Type B pancreatic cell (in vitro differentiated cells): ENCODE data around the gene HNRNPUL2. TPM values are rescaled to one million over a fixed set of nuclear protein-coding genes. Genes with fewer than 3 reads are reported as not detected.

ENCODE experiments used
- DNase-seq: peaks from one replicate; pipeline ENCODE4 v3.0.0; 2021; ENCODE audit warnings: mixed read lengths; ENCODE audit not compliant: unreplicated experiment; ENCODE audit errors: extremely low spot score
- H3K27ac Mint-ChIP-seq: 2 replicates; pipeline ENCODE4 v1.8.0; 2021; ENCODE audit warnings: mild to moderate bottlenecking, mixed read lengths
- H3K27me3 Mint-ChIP-seq: 2 replicates; pipeline ENCODE4 v1.8.0; 2021; ENCODE audit warnings: mixed read lengths
- H3K36me3 Mint-ChIP-seq: 2 replicates; pipeline ENCODE4 v1.8.0; 2021; ENCODE audit warnings: mixed read lengths
- H3K4me1 Mint-ChIP-seq: one replicate; pipeline ENCODE4 v1.8.0; 2021; ENCODE audit warnings: mixed read lengths; ENCODE audit not compliant: unreplicated experiment
- H3K4me3 Mint-ChIP-seq: 2 replicates; pipeline ENCODE4 v1.8.0; 2021; ENCODE audit warnings: mild to moderate bottlenecking, mixed read lengths
- H3K9me3 Mint-ChIP-seq: 2 replicates; pipeline ENCODE4 v1.8.0; 2021; ENCODE audit warnings: mixed read lengths
- CTCF ChIP-seq: fragments of 200-600 bp; sonication (generic); conservative IDR thresholded peaks from 2 replicates; pipeline ENCODE4 v1.5.0; 2021; ENCODE audit warnings: antibody characterized with exemption, mild to moderate bottlenecking
- total RNA-seq: library from RNA; stranded (reverse); gene quantifications from 2 replicates; pipeline ENCODE4 v1.2.1, GENCODE V29; 2021; ENCODE audit warnings: low replicate concordance

Gene HNRNPUL2
- total RNA-seq, 1 donor from 2014 or later, result 63.7 TPM

GRCh38 chr11:62715150-62716130 is 11.8 kb downstream of the HNRNPUL2 start:
- Mint-ChIP-seq H3K27ac (peak overlapping the region; percentile 6), H3K4me1 (peaks cover 21% of the 10 kb centered on the region), H3K27me3 (no peaks in the 10 kb centered on the region), H3K9me3 (no peaks in the 10 kb centered on the region), H3K4me3 (no peak overlapping the region), H3K36me3 (peaks cover 60% of the 10 kb centered on the region)
- no peak for TF ChIP-seq CTCF
- no peak for DNase-seq

- Mint-ChIP-seq H3K27me3 (no peaks in the 10 kb centered on the region), H3K27ac (peak overlapping the region; percentile 97), H3K4me3 (peak overlapping the region; percentile 57), H3K36me3 (peaks cover 50% of the 10 kb centered on the region), H3K4me1 (peaks cover 36% of the 10 kb centered on the region), H3K9me3 (no peaks in the 10 kb centered on the region)
- DNase-seq, result no peak
- TF ChIP-seq CTCF, result no peak
Observed at GRCh38 chr11:62713343-62713742, 13.9 kb downstream of the HNRNPUL2 start.

DNA sequence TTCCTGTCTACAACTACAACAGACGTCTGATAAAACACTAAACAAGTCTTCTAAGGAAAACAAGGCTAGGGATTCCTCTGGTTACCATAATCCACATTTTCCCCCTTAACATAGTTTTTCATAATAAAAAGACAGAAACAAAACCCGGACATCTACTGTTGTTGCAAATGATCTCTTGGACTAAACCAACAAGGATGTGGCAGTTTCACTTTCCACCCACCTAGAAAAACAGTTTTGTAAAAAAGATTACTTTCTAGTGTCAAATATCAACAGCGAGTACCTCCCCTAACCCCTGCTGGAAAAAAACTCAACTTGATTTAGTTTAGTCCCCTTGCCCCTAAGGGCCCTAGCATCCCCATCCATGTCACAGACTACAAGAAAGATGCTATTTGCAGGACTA is 14.4 kb downstream of the HNRNPUL2 start:
- Mint-ChIP-seq H3K27me3 (no peaks in the 10 kb centered on the region), H3K36me3 (peaks cover 45% of the 10 kb centered on the region), H3K27ac (peak overlapping the region; percentile 97), H3K4me1 (peaks cover 35% of the 10 kb centered on the region), H3K4me3 (peak overlapping the region; percentile 6), H3K9me3 (no peaks in the 10 kb centered on the region)
- TF ChIP-seq CTCF, result no peak
- no peak for DNase-seq

DNA sequence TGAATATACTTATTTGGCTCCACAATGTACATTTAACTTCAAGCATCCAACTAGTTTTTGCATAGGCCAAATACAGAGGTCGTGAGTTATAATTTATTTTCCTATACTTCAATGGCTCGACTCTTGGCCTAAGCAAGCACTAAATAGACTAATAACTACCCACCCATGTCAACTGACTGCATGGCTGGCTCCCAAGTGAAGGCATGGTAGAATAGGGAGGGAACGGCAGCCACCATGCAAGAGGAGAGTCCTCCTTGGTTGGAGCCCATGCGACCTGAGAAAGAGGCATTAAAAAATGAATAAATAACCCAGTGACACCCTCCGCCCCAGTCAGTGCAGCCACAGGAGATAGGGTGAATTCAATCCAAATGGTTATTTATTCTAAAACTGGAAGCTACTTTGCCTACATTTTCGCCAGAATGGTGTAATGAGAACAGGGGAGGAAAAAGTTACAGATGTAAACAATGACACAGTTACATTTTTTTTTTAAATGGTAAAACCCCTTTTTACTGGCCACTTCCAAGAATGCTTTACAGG is 14.9 kb downstream of the HNRNPUL2 start:
- Mint-ChIP-seq H3K36me3 (peaks cover 43% of the 10 kb centered on the region), H3K4me3 (peak overlapping the region; percentile 13), H3K9me3 (no peaks in the 10 kb centered on the region), H3K4me1 (peaks cover 36% of the 10 kb centered on the region), H3K27me3 (no peaks in the 10 kb centered on the region), H3K27ac (peak overlapping the region; percentile 97)
- TF ChIP-seq CTCF, result no peak
- DNase-seq, result no peak

DNA sequence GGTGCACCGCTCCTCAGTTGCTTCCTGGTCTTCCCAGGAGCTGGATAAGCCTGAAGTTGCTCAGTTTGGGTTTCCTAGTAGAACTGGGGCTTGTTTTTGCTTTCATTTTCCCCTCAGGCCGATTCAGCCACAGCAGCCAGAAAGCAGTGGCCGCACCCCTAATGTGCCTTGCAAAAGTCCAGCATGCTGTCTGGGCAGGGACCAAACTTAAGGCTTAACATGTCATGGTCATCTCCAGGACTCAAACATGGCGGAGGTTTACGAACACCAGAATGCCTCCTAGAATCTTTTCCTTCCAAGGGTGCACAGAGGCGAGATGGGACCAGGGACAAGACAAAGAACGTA is 17.3 kb downstream of the HNRNPUL2 start:
- Mint-ChIP-seq H3K27ac (peak overlapping the region; percentile 96), H3K4me3 (peak overlapping the region; percentile 95), H3K4me1 (peaks cover 49% of the 10 kb centered on the region), H3K9me3 (no peaks in the 10 kb centered on the region), H3K36me3 (peaks cover 26% of the 10 kb centered on the region), H3K27me3 (no peaks in the 10 kb centered on the region)
- no peak for TF ChIP-seq CTCF
- no peak for DNase-seq
